GM23338 (cell line): ENCODE data around the gene FAM50A. TPM values are rescaled to one million over a fixed set of nuclear protein-coding genes. Genes with fewer than 3 reads are reported as not detected.
A peak's percentile ranks its signal among the peaks of the same experiment; 100 is the strongest.

Source experiments
- ATAC-seq: fragments of 200-7000 bp; cut with Tn5 transposase; 3 replicates; pipeline ENCODE4 v1.9.1; 2020
- DNase-seq: peaks from one replicate; pipeline ENCODE4 v3.0.0-alpha.2; 2015; ENCODE audit warnings: low spot score
- H2AFZ ChIP-seq: fragments of 200-600 bp; sonication (generic); 2 replicates; pipeline ENCODE4 v1.8.0; 2016; ENCODE audit warnings: antibody characterized with exemption, mild to moderate bottlenecking, moderate library complexity
- H3F3A ChIP-seq: fragments of 200-600 bp; sonication (generic); replicated peaks from 2 replicates; pipeline ENCODE4 v1.8.0; 2017; ENCODE audit warnings: antibody characterized with exemption, mixed run types, low read depth
- H3K27ac ChIP-seq: fragments of 200-600 bp; sonication (generic); 2 replicates; pipeline ENCODE4 v1.6.1; 2016; ENCODE audit warnings: low read depth
- H3K27me3 ChIP-seq: fragments of 200-600 bp; sonication (generic); 2 replicates; pipeline ENCODE4 v1.8.0; 2016; ENCODE audit warnings: mild to moderate bottlenecking, mixed run types, moderate library complexity; ENCODE audit not compliant: insufficient read depth
- H3K36me3 ChIP-seq: fragments of 200-600 bp; sonication (generic); 2 replicates; pipeline ENCODE4 v1.8.0; 2016; ENCODE audit warnings: mild to moderate bottlenecking; ENCODE audit not compliant: insufficient read depth
- H3K4me1 ChIP-seq: fragments of 200-600 bp; sonication (generic); 2 replicates; pipeline ENCODE4 v1.8.0; 2016; ENCODE audit warnings: mild to moderate bottlenecking, moderate library complexity; ENCODE audit not compliant: insufficient read depth
- H3K4me2 ChIP-seq: fragments of 200-600 bp; sonication (generic); 2 replicates; pipeline ENCODE4 v1.7.1; 2017; ENCODE audit warnings: mixed run types
- H3K4me3 ChIP-seq: fragments of 200-600 bp; sonication (generic); 2 replicates; pipeline ENCODE4 v1.6.1; 2016; ENCODE audit warnings: mixed run types
- H3K79me2 ChIP-seq: fragments of 200-600 bp; sonication (generic); replicated peaks from 2 replicates; pipeline ENCODE4 v1.8.0; 2017; ENCODE audit warnings: mild to moderate bottlenecking; ENCODE audit not compliant: insufficient read depth
- H3K9me2 ChIP-seq: fragments of 200-600 bp; sonication (generic); 2 replicates; pipeline ENCODE4 v1.8.0; 2017; ENCODE audit not compliant: insufficient read depth
- H4K20me1 ChIP-seq: fragments of 200-600 bp; sonication (generic); replicated peaks from 2 replicates; pipeline ENCODE4 v1.8.0; 2017; ENCODE audit warnings: mild to moderate bottlenecking; ENCODE audit not compliant: insufficient read depth
- H3K27ac Mint-ChIP-seq: 2 replicates; pipeline ENCODE4 v1.8.0; 2020; ENCODE audit warnings: inconsistent platforms, mild to moderate bottlenecking, moderate library complexity, mixed read lengths
- H3K27me3 Mint-ChIP-seq: 3 replicates; pipeline ENCODE4 v1.8.0; 2022; ENCODE audit warnings: low read depth, mild to moderate bottlenecking, moderate library complexity, mixed read lengths, inconsistent platforms; ENCODE audit not compliant: insufficient read depth, poor library complexity
- H3K36me3 Mint-ChIP-seq: 3 replicates; pipeline ENCODE4 v1.8.0; 2021; ENCODE audit warnings: low read depth, mild to moderate bottlenecking, inconsistent platforms, moderate library complexity, mixed read lengths
- H3K4me1 Mint-ChIP-seq: 3 replicates; pipeline ENCODE4 v1.8.0; 2020; ENCODE audit warnings: mild to moderate bottlenecking, inconsistent platforms, mixed read lengths
- H3K4me3 Mint-ChIP-seq: 3 replicates; pipeline ENCODE4 v1.8.0; 2021; ENCODE audit warnings: moderate library complexity, mild to moderate bottlenecking, inconsistent platforms, mixed read lengths
- H3K9me3 Mint-ChIP-seq: 3 replicates; pipeline ENCODE4 v1.8.0; 2020; ENCODE audit warnings: moderate library complexity, mild to moderate bottlenecking, inconsistent platforms, mixed read lengths
- CREB1 ChIP-seq: fragments of 250-450 bp; sonication (Bioruptor Pico); IDR thresholded peaks from 2 replicates; pipeline ENCODE4 v1.5.0; 2020; ENCODE audit warnings: low read depth, mild to moderate bottlenecking, moderate library complexity
- EZH2 ChIP-seq: fragments of 200-600 bp; sonication (generic); IDR thresholded peaks from one replicate; pipeline ENCODE4 v1.8.0; 2017; ENCODE audit warnings: antibody characterized with exemption, mild to moderate bottlenecking, low read depth; ENCODE audit not compliant: unreplicated experiment
- EZH2phosphoT487 ChIP-seq: fragments of 200-600 bp; sonication (generic); IDR thresholded peaks from one replicate; pipeline ENCODE4 v1.8.1; 2018; ENCODE audit warnings: antibody characterized with exemption; ENCODE audit not compliant: unreplicated experiment
- JUNB ChIP-seq: IDR thresholded peaks from one replicate; pipeline ENCODE4 v1.6.1; 2016; ENCODE audit warnings: antibody characterized with exemption; ENCODE audit not compliant: unreplicated experiment
- NANOG ChIP-seq: IDR thresholded peaks from 2 replicates; pipeline ENCODE4 v1.6.1; 2016; ENCODE audit warnings: antibody characterized with exemption, borderline replicate concordance
- POLR2AphosphoS5 ChIP-seq: IDR thresholded peaks from 2 replicates; pipeline ENCODE4 v1.6.1; 2016; ENCODE audit warnings: antibody characterized with exemption, low read depth
- STAT1 ChIP-seq: IDR thresholded peaks from one replicate; pipeline ENCODE4 v1.6.1; 2016; ENCODE audit warnings: antibody characterized with exemption; ENCODE audit not compliant: unreplicated experiment
- ZNF114 ChIP-seq: fragments of 250-450 bp; sonication (Bioruptor Pico); IDR thresholded peaks from 2 replicates; pipeline ENCODE4 v1.5.0; 2020; ENCODE audit warnings: mild to moderate bottlenecking, moderate library complexity
- ZNF331 ChIP-seq: fragments of 250-450 bp; sonication (Bioruptor Pico); IDR thresholded peaks from 2 replicates; pipeline ENCODE4 v1.5.0; 2020; ENCODE audit warnings: low read depth, mild to moderate bottlenecking, moderate library complexity
- polyA plus RNA-seq: library from polyadenylated mRNA; unstranded; fragments of >200 nt; fragmentation: Nextera tagmentation; extraction: Ambion mirVana; gene quantifications from 2 replicates; pipeline ENCODE4 v1.2.1, GENCODE V29; 2016
- total RNA-seq: library from RNA; depleted of rRNA; stranded (reverse); fragments of >200 nt; shearing (Covaris generic); gene quantifications from 2 replicates; pipeline ENCODE4 v1.2.3, GENCODE V29; 2014
- TF ChIP-seq, protein P1 (sequence below): fragments of 250-450 bp; sonication (Bioruptor Pico); IDR thresholded peaks from 2 replicates; pipeline ENCODE4 v1.5.0; 2020; ENCODE audit warnings: mild to moderate bottlenecking, moderate library complexity
- TF ChIP-seq, protein P2 (sequence below): IDR thresholded peaks from one replicate; pipeline ENCODE4 v1.6.1; 2018; ENCODE audit warnings: antibody characterized with exemption; ENCODE audit not compliant: unreplicated experiment
- TF ChIP-seq, protein P3 (sequence below), 2 experiments: fragments of 200-600 bp in 1 of 2; sonication (generic) in 1 of 2; conservative IDR thresholded peaks; 2 replicates each; pipeline versions ENCODE4 v1.5.1 to v1.6.1; 2016 to 2017; ENCODE audit warnings: antibody characterized with exemption in 2 of 2, low read depth in 2 of 2, mild to moderate bottlenecking in 2 of 2, moderate library complexity in 1 of 2
- TF ChIP-seq, protein P4 (sequence below): IDR thresholded peaks from 2 replicates; pipeline ENCODE4 v1.6.1; 2016; ENCODE audit warnings: antibody characterized with exemption

The FAM50A gene
- total and polyA plus RNA-seq, 2 experiments from 2014 or later, result 23.9 to 77.6 TPM

DNA sequence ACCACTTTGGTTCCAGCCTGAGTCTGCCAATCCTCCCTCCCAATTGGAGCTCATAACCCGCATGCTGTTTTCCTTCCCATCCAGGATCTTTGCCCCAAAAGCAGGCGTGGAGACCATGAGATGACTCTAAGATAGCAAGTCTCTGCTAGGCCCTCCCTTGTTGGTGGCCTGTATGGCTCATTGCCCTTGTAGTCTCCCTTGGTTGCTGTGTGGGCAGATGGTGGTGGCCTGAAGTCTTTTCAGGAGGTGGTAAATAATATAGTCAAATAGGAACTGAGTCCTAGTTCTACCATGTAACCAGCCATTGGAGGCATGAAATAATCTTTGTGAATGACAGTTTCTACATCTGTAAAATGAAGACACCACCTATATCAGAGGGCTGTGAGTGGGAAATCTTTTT lies 14.2 kb upstream of the FAM50A start:
- DNase-seq (no peak), ATAC-seq (no peak)
- no peaks in the 10 kb centered on the region for H3K36me3 ChIP-seq
- H3K4me3 ChIP-seq, result peak overlapping the region; percentile 62
- H3K27me3 Mint-ChIP-seq, result peaks cover 4% of the 10 kb centered on the region
- no peaks in the 10 kb centered on the region for H3F3A ChIP-seq
- no peaks in the 10 kb centered on the region for H3K27me3 ChIP-seq
- H3K4me1 ChIP-seq, result no peaks in the 10 kb centered on the region; the same call in 1 of the 2 replicates
- no peak overlapping the region for H2AFZ ChIP-seq
- H3K36me3 Mint-ChIP-seq, result peaks cover 15% of the 10 kb centered on the region
- no peak overlapping the region for H3K27ac Mint-ChIP-seq
- peaks cover 15% of the 10 kb centered on the region for H3K4me1 Mint-ChIP-seq
- no peak overlapping the region for H3K27ac ChIP-seq
- H3K79me2 ChIP-seq, result peaks cover 11% of the 10 kb centered on the region
- TF ChIP-seq JUNB (no peak), ZNF331 (CRISPR knock-in tag) (no peak), NANOG (no peak), EZH2 (no peak), STAT1 (no peak), ZNF114 (no peak), EZH2phosphoT487 (no peak), CREB1 (CRISPR knock-in tag) (no peak), POLR2AphosphoS5 (no peak)
- TF ChIP-seq, protein P1, sequence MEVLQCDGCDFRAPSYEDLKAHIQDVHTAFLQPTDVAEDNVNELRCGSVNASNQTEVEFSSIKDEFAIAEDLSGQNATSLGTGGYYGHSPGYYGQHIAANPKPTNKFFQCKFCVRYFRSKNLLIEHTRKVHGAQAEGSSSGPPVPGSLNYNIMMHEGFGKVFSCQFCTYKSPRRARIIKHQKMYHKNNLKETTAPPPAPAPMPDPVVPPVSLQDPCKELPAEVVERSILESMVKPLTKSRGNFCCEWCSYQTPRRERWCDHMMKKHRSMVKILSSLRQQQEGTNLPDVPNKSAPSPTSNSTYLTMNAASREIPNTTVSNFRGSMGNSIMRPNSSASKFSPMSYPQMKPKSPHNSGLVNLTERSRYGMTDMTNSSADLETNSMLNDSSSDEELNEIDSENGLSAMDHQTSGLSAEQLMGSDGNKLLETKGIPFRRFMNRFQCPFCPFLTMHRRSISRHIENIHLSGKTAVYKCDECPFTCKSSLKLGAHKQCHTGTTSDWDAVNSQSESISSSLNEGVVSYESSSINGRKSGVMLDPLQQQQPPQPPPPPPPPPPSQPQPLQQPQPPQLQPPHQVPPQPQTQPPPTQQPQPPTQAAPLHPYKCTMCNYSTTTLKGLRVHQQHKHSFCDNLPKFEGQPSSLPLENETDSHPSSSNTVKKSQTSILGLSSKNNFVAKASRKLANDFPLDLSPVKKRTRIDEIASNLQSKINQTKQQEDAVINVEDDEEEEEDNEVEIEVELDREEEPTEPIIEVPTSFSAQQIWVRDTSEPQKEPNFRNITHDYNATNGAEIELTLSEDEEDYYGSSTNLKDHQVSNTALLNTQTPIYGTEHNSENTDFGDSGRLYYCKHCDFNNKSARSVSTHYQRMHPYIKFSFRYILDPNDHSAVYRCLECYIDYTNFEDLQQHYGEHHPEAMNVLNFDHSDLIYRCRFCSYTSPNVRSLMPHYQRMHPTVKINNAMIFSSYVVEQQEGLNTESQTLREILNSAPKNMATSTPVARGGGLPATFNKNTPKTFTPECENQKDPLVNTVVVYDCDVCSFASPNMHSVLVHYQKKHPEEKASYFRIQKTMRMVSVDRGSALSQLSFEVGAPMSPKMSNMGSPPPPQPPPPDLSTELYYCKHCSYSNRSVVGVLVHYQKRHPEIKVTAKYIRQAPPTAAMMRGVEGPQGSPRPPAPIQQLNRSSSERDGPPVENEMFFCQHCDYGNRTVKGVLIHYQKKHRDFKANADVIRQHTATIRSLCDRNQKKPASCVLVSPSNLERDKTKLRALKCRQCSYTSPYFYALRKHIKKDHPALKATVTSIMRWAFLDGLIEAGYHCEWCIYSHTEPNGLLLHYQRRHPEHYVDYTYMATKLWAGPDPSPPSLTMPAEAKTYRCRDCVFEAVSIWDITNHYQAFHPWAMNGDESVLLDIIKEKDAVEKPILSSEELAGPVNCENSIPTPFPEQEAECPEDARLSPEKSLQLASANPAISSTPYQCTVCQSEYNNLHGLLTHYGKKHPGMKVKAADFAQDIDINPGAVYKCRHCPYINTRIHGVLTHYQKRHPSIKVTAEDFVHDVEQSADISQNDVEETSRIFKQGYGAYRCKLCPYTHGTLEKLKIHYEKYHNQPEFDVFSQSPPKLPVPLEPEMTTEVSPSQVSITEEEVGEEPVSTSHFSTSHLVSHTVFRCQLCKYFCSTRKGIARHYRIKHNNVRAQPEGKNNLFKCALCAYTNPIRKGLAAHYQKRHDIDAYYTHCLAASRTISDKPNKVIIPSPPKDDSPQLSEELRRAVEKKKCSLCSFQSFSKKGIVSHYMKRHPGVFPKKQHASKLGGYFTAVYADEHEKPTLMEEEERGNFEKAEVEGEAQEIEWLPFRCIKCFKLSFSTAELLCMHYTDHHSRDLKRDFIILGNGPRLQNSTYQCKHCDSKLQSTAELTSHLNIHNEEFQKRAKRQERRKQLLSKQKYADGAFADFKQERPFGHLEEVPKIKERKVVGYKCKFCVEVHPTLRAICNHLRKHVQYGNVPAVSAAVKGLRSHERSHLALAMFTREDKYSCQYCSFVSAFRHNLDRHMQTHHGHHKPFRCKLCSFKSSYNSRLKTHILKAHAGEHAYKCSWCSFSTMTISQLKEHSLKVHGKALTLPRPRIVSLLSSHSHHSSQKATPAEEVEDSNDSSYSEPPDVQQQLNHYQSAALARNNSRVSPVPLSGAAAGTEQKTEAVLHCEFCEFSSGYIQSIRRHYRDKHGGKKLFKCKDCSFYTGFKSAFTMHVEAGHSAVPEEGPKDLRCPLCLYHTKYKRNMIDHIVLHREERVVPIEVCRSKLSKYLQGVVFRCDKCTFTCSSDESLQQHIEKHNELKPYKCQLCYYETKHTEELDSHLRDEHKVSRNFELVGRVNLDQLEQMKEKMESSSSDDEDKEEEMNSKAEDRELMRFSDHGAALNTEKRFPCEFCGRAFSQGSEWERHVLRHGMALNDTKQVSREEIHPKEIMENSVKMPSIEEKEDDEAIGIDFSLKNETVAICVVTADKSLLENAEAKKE (CRISPR knock-in tag), result no peak
- TF ChIP-seq, protein P2, sequence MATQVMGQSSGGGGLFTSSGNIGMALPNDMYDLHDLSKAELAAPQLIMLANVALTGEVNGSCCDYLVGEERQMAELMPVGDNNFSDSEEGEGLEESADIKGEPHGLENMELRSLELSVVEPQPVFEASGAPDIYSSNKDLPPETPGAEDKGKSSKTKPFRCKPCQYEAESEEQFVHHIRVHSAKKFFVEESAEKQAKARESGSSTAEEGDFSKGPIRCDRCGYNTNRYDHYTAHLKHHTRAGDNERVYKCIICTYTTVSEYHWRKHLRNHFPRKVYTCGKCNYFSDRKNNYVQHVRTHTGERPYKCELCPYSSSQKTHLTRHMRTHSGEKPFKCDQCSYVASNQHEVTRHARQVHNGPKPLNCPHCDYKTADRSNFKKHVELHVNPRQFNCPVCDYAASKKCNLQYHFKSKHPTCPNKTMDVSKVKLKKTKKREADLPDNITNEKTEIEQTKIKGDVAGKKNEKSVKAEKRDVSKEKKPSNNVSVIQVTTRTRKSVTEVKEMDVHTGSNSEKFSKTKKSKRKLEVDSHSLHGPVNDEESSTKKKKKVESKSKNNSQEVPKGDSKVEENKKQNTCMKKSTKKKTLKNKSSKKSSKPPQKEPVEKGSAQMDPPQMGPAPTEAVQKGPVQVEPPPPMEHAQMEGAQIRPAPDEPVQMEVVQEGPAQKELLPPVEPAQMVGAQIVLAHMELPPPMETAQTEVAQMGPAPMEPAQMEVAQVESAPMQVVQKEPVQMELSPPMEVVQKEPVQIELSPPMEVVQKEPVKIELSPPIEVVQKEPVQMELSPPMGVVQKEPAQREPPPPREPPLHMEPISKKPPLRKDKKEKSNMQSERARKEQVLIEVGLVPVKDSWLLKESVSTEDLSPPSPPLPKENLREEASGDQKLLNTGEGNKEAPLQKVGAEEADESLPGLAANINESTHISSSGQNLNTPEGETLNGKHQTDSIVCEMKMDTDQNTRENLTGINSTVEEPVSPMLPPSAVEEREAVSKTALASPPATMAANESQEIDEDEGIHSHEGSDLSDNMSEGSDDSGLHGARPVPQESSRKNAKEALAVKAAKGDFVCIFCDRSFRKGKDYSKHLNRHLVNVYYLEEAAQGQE, result no peak
- TF ChIP-seq, protein P3, sequence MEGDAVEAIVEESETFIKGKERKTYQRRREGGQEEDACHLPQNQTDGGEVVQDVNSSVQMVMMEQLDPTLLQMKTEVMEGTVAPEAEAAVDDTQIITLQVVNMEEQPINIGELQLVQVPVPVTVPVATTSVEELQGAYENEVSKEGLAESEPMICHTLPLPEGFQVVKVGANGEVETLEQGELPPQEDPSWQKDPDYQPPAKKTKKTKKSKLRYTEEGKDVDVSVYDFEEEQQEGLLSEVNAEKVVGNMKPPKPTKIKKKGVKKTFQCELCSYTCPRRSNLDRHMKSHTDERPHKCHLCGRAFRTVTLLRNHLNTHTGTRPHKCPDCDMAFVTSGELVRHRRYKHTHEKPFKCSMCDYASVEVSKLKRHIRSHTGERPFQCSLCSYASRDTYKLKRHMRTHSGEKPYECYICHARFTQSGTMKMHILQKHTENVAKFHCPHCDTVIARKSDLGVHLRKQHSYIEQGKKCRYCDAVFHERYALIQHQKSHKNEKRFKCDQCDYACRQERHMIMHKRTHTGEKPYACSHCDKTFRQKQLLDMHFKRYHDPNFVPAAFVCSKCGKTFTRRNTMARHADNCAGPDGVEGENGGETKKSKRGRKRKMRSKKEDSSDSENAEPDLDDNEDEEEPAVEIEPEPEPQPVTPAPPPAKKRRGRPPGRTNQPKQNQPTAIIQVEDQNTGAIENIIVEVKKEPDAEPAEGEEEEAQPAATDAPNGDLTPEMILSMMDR (conservative IDR thresholded peaks at IDR 0.05; ENCODE audit: low read depth in 2 of 2), result no peak
- TF ChIP-seq, protein P4, sequence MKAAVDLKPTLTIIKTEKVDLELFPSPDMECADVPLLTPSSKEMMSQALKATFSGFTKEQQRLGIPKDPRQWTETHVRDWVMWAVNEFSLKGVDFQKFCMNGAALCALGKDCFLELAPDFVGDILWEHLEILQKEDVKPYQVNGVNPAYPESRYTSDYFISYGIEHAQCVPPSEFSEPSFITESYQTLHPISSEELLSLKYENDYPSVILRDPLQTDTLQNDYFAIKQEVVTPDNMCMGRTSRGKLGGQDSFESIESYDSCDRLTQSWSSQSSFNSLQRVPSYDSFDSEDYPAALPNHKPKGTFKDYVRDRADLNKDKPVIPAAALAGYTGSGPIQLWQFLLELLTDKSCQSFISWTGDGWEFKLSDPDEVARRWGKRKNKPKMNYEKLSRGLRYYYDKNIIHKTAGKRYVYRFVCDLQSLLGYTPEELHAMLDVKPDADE, result no peak
- no peaks in the 10 kb centered on the region for H3K9me3 Mint-ChIP-seq
- no peaks in the 10 kb centered on the region for H3K9me2 ChIP-seq
- H4K20me1 ChIP-seq, result no peaks in the 10 kb centered on the region
- peak overlapping the region; percentile 74 for H3K4me3 Mint-ChIP-seq
- H3K4me2 ChIP-seq, result peak overlapping the region; percentile 79
